Measurements from ENCODE around the gene BPHL. TPM values are rescaled to one million over a fixed set of nuclear protein-coding genes. Genes with fewer than 3 reads are reported as not detected.
"Not testable (repeated sequence)": the region's sequence is repeated elsewhere in the genome, so short reads cannot be mapped to it uniquely, and the experiment has no call there.

Gene BPHL
- total RNA-seq, 2 experiments from 2014 or later: 6.9 to 7.5 TPM

GRCh38 chr6:3140201-3140600 lies 21.7 kb downstream of the BPHL start:
- no peak for DNase-seq
- H3K4me1 Mint-ChIP-seq (ENCODE audit: low read depth): peaks cover 6% of the 10 kb centered on the region
- peaks cover 8% of the 10 kb centered on the region for H3K36me3 Mint-ChIP-seq (ENCODE audit: low read depth)
- intact Hi-C loops (cut with micrococcal nuclease): no loop called here
- H3K4me3 Mint-ChIP-seq: no peak overlapping the region
- H3K9me3 Mint-ChIP-seq: no peaks in the 10 kb centered on the region
- H3K27me3 Mint-ChIP-seq (ENCODE audit: low read depth): no peaks in the 10 kb centered on the region
- CTCF ChIA-PET: interaction anchor here (0.7 to 1.5 kb wide), 2 partner anchors 9 to 829 kb away, joined by 3 to 4 read pairs; no protein-coding TSS in a partner anchor
- no peak overlapping the region for H3K27ac Mint-ChIP-seq

- Mint-ChIP-seq H3K27me3 (ENCODE audit: low read depth) (no peaks in the 10 kb centered on the region), H3K4me1 (ENCODE audit: low read depth) (peaks cover 6% of the 10 kb centered on the region), H3K4me3 (no peak overlapping the region), H3K27ac (no peak overlapping the region), H3K36me3 (ENCODE audit: low read depth) (peaks cover 12% of the 10 kb centered on the region), H3K9me3 (no peaks in the 10 kb centered on the region)
- no peak for DNase-seq
- intact Hi-C loops (cut with micrococcal nuclease): no loop called here
- CTCF ChIA-PET: interaction anchor here (1.1 to 1.2 kb wide), 2 partner anchors 15 to 109 kb away, joined by 3 to 5 read pairs; partner anchors contain the start of gene TUBB2A
These were observed 24.0 kb downstream of the BPHL start for GRCh38 chr6:3142536-3142935.

GRCh38 chr6:3143158-3143557 lies 24.6 kb downstream of the BPHL start:
- Mint-ChIP-seq H3K27ac (no peak overlapping the region), H3K9me3 (no peaks in the 10 kb centered on the region), H3K27me3 (ENCODE audit: low read depth) (no peaks in the 10 kb centered on the region), H3K4me1 (ENCODE audit: low read depth) (peaks cover 6% of the 10 kb centered on the region), H3K4me3 (no peak overlapping the region), H3K36me3 (ENCODE audit: low read depth) (peaks cover 10% of the 10 kb centered on the region)
- no peak for DNase-seq
- CTCF ChIA-PET: interaction anchor here (1.1 to 1.2 kb wide), 2 partner anchors 14 to 109 kb away, joined by 3 to 5 read pairs; partner anchors contain the start of gene TUBB2A
- intact Hi-C loops (cut with micrococcal nuclease): no loop called here

- H3K36me3 Mint-ChIP-seq (ENCODE audit: low read depth): peaks cover 7% of the 10 kb centered on the region
- no peak for DNase-seq
- no peak overlapping the region for H3K4me3 Mint-ChIP-seq
- no peaks in the 10 kb centered on the region for H3K9me3 Mint-ChIP-seq
- intact Hi-C loops (cut with micrococcal nuclease): no loop called here
- H3K27ac Mint-ChIP-seq: no peak overlapping the region
- H3K27me3 Mint-ChIP-seq (ENCODE audit: low read depth): no peaks in the 10 kb centered on the region
- H3K4me1 Mint-ChIP-seq (ENCODE audit: low read depth): no peaks in the 10 kb centered on the region
- CTCF ChIA-PET: interaction anchor here (0.6 kb wide), 1 partner anchor 56 kb away, joined by 6 read pairs; no protein-coding TSS in a partner anchor
These were observed 26.1 kb downstream of the BPHL start for GRCh38 chr6:3144571-3144970.

GRCh38 chr6:3147914-3148757 lies 29.6 kb downstream of the BPHL start:
- Mint-ChIP-seq H3K4me3 (no peak overlapping the region), H3K36me3 (ENCODE audit: low read depth) (peaks cover 5% of the 10 kb centered on the region), H3K4me1 (ENCODE audit: low read depth) (no peaks in the 10 kb centered on the region), H3K27me3 (ENCODE audit: low read depth) (no peaks in the 10 kb centered on the region), H3K27ac (no peak overlapping the region), H3K9me3 (no peaks in the 10 kb centered on the region)
- CTCF ChIA-PET: interaction anchor here (1.3 to 2.4 kb wide), 4 partner anchors 9 to 103 kb away, joined by 3 to 7 read pairs (median 5); partner anchors contain the start of gene TUBB2A
- intact Hi-C loops (cut with micrococcal nuclease): no loop called here
- no peak for DNase-seq

GRCh38 chr6:3151691-3152090 lies 33.2 kb downstream of the BPHL start:
- Mint-ChIP-seq H3K36me3 (ENCODE audit: low read depth) (peaks cover 5% of the 10 kb centered on the region), H3K4me1 (ENCODE audit: low read depth) (peaks cover under 1% of the 10 kb centered on the region), H3K27me3 (ENCODE audit: low read depth) (peaks cover 6% of the 10 kb centered on the region), H3K9me3 (no peaks in the 10 kb centered on the region), H3K4me3 (no peak overlapping the region), H3K27ac (no peak overlapping the region)
- CTCF ChIA-PET: no interaction called here
- DNase-seq: no peak
- intact Hi-C loops (cut with micrococcal nuclease): no loop called here

GRCh38 chr6:3152689-3153088 lies 34.2 kb downstream of the BPHL start:
- no peaks in the 10 kb centered on the region for H3K9me3 Mint-ChIP-seq
- intact Hi-C loops (cut with micrococcal nuclease): no loop called here
- no peak overlapping the region for H3K4me3 Mint-ChIP-seq
- no peaks in the 10 kb centered on the region for H3K36me3 Mint-ChIP-seq (ENCODE audit: low read depth)
- H3K27me3 Mint-ChIP-seq (ENCODE audit: low read depth): peaks cover 9% of the 10 kb centered on the region
- CTCF ChIA-PET: no interaction called here
- H3K27ac Mint-ChIP-seq: no peak overlapping the region
- no peak for DNase-seq
- peaks cover 3% of the 10 kb centered on the region for H3K4me1 Mint-ChIP-seq (ENCODE audit: low read depth)

GRCh38 chr6:3155416-3155815 lies 36.9 kb downstream of the BPHL start:
- Mint-ChIP-seq H3K4me1 (ENCODE audit: low read depth) (peaks cover 15% of the 10 kb centered on the region), H3K27me3 (ENCODE audit: low read depth) (peaks cover 13% of the 10 kb centered on the region)
- H3K27ac Mint-ChIP-seq; intact Hi-C loops (cut with micrococcal nuclease); H3K4me3 Mint-ChIP-seq; H3K36me3 Mint-ChIP-seq (ENCODE audit: low read depth); DNase-seq; H3K9me3 Mint-ChIP-seq: not testable (repeated sequence)
- CTCF ChIA-PET: interaction anchor here (1.2 kb wide), 1 partner anchor 96 kb away, joined by 3 read pairs; no protein-coding TSS in a partner anchor

- H3K9me3 Mint-ChIP-seq; H3K27ac Mint-ChIP-seq; H3K36me3 Mint-ChIP-seq (ENCODE audit: low read depth): not testable (repeated sequence)
- DNase-seq: peak; percentile 27
- H3K4me1 Mint-ChIP-seq (ENCODE audit: low read depth): peaks cover 16% of the 10 kb centered on the region
- H3K27me3 Mint-ChIP-seq (ENCODE audit: low read depth): peaks cover 15% of the 10 kb centered on the region
- CTCF ChIA-PET: interaction anchor here (0.7 to 1.3 kb wide), 4 partner anchors 9 to 52 kb away, joined by 3 to 6 read pairs (median 4); no protein-coding TSS in a partner anchor
- peak overlapping the region; percentile 74 for H3K4me3 Mint-ChIP-seq
- intact Hi-C loops (cut with micrococcal nuclease): loop anchor here (1.0 kb wide), 3 partner anchors 53 to 157 kb away; partner anchors contain the start of gene NQO2
These were observed 37.9 kb downstream of the BPHL start for GRCh38 chr6:3156184-3157130.

GRCh38 chr6:3157131-3157933 lies 38.8 kb downstream of the BPHL start, which contains the start of gene TUBB2A:
TSS of gene TUBB2A (minus strand) at chr6:3157544. CDS start at chr6:3157463, 81 bp downstream.
- H3K4me1 Mint-ChIP-seq (ENCODE audit: low read depth): peaks cover 18% of the 10 kb centered on the region
- peak within 1 kb of the TSS; percentile 74 for H3K4me3 Mint-ChIP-seq
- H3K36me3 Mint-ChIP-seq (ENCODE audit: low read depth): no peaks in the 10 kb centered on the region
- H3K9me3 Mint-ChIP-seq: peaks cover 2% of the 10 kb centered on the region
- CTCF ChIA-PET: interaction anchor here (0.7 to 1.3 kb wide), 4 partner anchors 10 to 51 kb away, joined by 3 to 6 read pairs (median 4); no protein-coding TSS in a partner anchor
- intact Hi-C loops (cut with micrococcal nuclease): loop anchor here (1.0 kb wide), 3 partner anchors 52 to 158 kb away; partner anchors contain the start of gene NQO2
- no peak within 1 kb of the TSS for H3K27ac Mint-ChIP-seq
- DNase-seq: peak; percentile 78
- H3K27me3 Mint-ChIP-seq (ENCODE audit: low read depth): peaks cover 18% of the 10 kb centered on the region

Data from activated naive CD4-positive, alpha-beta T cell treated with anti-CD3 and anti-CD28 coated beads for 36 hours (primary cell).